Dedifferentiated amniotic fluid mesenchymal stem cell (primary cell): Measurements from ENCODE around the gene INSIG2.

ENCODE experiments used
- DNase-seq: peaks from one replicate; pipeline ENCODE4 v3.0.0-alpha.2; 2016; ENCODE audit errors: extremely low spot score

The INSIG2 gene

DNA sequence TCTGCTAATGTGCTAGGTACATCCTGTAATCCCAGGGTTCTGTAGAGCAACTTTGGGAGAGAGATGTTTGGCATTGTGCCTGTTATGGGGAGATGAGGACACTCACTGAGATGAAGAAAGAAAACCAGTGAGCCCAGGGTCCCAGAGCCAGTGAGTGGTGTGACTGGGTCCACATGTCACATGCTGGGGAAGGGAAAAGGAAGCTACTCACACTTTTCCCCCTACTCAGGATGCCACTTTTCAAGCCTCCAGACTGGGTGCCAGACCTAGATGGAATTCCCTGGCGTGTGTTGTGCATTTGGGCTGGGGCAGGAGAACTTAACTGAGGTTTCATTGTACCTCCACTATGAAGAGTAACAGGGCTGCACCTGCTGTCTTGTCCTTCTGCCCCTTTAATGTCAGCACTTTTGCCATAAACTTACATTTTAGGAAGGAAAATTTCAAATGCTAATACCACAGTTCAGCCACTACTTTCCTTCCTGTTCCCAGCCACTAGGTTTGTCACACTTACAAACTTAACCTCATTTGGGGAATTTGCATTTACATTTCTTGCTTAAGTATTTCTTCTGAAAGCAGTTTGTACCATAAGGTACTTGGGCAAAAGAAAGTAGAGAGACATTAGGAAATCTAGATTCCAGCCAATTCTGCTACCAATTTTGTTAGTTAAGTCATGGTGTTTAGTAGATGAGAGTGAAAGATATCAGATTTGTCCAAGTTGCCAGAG lies 10.2 kb downstream of the INSIG2 start:
- DNase-seq, result no peak

DNA sequence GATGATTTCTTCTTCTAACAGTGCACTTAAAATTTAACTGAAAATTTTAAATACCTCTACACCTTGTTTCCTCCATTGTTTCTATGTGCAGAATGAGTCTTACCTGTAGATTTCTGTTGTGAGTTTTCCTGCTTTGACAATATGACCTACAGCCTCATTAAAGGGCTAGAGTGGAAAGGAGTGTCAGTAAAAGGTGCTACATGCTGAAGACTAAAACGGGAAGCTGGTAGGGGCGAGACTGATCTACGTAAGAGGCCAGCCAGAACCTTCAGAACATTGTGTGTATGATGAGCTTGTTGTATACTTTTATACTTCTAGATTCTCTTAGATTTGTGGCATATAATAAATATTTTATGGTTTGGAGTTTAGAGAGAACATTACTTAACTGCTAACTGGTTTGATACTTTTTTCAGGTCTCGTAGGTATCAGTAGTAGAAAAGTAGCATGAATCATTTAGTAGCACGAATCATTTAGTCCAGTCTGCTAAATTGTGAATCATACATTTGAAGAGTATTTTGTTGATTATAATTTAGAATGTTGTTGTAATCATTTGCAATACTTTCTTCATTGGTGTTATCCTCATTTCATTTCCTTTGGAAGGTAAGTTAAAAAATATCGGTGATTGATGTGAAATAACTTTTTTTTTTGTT lies 14.3 kb downstream of the INSIG2 start:
- no peak for DNase-seq

DNA sequence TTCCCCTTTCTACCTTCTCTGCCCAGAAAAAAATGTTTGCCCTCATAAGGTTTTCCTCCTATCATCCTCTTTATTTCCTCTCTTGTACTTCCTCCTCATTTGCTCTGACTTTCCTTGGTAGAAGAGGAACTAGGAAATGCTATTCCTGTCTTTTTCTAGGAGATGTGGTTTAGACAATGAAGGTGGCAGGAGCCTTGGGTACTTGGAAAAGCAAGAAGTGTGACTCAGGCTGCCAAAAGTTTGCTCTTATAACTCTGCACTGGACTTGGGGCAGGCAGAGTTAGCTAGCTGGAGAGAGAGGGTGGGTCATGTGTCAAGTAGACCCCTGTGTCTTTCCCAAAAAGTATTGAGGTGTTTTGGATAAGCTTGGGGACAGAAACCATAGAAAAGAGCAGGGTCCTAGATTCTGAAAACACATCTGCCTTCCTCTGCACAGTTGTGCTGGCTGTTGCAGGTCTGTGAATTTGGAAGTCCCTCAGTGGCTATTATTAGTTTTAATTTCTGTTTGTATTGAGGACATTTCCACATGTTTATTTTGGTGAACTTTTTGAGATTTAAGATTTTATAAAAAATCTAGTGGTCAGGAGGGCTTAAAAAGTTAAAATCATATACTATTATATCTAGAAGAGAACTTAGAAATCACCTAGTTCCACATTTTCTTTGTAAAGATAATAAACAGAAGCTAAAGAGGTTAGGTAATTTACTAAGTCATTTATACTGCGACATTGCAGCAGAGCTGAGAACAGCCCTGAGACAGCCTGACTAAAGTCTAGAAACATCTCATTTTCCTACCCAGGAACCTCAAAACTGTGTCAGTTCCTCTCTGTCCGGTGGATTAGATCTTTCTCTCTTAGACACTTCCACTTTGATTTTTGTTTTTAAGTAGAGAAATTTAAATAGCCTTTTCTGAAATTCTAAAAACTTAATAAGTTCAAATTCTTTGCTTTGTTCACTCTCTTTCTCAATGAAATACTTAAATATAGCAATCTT lies 16.0 kb downstream of the INSIG2 start:
- DNase-seq, result no peak

DNA sequence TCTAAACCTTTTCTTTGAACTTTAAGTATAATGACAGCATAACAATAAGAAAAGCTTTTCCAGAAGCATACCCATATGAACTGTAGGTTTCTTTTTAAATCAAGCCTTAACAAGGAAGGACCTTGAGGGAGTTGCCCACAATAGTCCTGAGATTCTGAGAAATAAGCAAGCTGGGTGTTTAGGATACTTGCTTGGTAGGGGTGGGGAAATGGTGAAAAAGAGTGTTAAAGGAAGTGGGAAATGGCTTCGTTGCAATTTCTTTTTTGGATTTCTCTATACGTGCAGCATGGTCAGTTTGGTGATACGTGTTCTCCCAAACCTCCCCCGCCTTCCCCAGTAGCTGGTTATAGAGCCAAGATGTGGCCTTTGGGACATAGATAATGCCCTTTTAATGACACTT lies 17.2 kb downstream of the INSIG2 start:
- DNase-seq, result no peak

DNA sequence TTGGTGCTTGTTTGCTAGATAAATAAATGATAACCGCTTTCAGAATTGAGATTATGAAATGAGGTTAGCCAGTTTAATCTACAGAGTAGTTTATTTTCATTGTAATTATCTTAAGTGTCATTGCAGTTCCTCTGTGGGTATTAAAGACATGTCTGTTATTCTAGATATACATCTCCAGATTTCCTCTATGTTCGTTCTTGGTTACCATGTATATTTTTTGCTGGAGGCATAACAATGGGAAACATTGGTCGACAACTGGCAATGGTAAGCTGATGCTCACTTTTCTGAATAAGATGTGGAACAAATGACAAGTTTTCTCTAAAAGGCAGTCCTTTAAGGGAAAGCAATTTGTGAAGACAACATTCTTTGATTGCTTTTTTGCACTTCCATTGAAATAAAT lies 18.7 kb downstream of the INSIG2 start:
- DNase-seq, result no peak

DNA sequence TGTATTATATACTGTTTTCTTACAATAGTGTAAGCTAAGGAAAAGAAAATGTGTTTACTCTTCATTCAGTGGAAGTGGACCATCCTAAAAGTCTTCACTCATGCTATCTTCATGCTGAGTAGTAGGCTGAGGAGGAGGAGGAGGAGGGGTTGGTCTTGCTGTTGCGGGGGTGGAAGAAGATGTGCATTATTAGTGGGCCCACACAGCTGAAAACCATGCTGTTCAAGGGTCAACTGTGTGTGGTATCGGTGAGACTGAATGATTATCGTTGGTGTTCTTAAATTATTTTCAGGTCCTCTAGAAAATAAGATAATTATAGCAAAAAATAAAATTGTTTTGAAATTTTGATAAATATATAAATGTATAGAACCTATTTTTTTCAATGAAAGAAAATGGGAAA lies 22.0 kb downstream of the INSIG2 start:
- no peak for DNase-seq

DNA sequence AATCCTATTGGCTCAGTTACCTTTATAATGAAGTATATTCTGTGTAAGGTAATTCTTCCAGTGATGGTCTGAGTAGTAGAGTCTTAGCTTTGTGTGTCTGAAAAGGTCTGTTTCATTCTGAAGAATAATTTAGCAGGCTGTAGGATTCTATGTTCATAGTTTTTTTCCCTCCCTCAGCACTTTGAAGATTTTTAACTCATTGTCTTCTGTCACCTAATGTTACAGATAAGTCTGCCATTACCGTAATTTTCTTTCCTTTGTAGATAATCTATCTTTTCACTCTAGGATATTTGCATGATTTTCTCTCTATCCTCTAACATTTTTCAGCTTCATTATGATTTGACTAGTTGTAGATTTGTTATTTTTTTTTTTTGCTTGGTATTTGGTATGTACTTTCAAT lies 22.7 kb downstream of the INSIG2 start:
- DNase-seq, result no peak

DNA sequence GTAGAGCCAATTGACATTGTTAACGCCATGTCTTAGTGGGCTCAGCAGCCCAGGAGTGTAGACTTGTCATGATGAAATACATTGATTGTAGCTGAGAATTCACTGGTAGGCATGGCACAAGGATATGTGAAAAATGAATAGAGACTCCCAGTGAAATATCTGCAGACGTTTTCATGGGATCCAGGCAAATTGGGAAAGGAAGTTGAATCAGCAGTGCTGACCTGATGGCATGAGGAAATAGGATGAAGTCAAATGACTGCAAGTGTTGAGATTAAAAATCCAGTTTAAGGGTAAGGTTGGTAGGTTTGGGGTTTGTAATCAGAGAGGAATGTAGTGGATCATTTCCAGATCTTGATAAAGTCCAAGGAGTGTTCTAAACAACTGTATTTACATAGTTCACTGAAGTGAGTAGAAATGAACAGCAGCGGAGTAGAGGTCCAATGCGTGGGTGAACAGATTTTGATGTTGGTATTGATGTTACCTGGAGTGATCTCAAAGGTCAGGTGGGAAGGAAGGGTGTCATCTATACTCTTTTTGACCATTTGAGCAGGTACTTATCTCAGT lies 24.6 kb downstream of the INSIG2 start:
- no peak for DNase-seq

DNA sequence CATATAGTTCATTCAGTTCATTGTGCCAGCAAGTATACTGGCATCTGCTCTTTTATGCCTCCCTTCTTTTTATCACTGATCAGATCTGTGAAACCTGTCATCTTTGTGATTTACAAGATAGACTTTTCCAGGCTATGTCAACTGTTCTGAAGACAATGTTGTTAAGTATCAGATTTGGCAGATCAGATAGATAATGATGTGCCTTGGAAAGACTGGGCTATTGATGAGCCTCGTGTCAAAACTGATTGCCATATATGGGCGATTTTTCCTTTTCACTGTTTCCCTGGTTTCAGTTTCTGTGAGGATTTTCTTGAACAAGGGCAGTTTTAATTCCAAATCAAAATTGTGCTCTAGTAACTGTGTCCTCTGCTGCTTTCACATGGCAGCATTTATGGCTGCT lies 26.6 kb downstream of the INSIG2 start:
- DNase-seq, result no peak

DNA sequence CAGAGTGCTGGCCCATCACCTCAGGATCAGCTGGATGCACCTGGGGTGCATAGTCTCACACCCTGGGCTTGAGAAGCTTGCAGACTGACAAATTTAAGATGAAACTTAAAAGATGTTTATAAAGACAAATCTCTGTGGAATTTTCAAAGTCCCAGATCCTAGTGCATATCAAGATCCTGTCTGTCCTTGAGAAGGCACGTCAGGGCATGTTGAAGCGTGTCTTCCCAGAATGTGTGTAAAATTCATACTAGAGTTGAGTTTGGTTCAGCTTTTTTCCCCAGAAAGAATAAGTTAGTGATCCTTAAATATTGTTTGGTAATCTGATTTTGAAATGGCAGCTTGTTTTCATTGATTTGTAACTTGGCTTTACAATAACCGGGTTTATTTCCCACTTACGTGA lies 27.5 kb downstream of the INSIG2 start:
- no peak for DNase-seq

DNA sequence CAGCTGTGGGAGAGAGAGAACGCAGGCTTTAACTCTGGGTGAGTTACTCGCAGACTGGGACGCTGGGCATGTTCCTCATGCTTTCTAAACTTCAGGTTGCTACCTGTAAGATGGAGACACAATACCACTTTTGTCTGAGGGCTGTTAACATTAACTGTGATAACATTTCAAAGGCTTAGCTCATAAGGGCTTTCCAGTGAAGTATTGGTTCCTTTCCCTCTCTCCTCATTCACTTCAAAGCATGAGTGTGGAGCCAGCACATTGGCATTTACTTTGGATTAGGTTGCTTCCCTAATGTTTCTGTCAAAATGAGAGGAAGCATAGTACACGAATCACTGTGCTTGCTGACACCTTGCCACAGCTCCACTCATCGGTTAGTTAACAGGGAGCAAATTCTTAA lies 30.2 kb downstream of the INSIG2 start:
- DNase-seq, result no peak

DNA sequence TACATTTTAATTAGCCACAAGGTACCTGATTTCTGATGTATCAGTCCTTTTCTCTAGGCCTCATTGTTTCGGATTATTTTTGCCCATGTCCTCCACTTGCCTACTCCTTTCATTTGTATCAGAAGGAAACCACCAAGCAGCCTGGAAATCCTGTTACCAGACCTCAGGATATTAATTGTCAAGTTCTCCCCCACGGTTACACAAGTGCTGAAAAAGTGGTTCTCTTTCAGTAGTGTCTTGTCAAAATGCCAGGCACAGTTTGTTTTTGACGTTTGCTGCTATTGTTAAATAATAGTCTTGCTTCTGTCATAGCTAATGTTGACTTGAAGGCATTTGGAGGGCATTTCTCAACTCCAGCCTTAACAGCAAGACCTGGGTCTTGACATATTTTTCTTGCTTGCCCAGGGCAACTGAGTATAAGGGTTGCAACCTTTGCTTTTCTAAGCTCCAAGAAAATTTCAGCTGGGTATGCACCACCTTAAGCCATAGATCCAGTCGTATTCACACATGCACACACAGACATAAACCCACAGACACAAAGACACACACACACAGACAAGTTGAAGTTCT lies 31.0 kb downstream of the INSIG2 start:
- no peak for DNase-seq

DNA sequence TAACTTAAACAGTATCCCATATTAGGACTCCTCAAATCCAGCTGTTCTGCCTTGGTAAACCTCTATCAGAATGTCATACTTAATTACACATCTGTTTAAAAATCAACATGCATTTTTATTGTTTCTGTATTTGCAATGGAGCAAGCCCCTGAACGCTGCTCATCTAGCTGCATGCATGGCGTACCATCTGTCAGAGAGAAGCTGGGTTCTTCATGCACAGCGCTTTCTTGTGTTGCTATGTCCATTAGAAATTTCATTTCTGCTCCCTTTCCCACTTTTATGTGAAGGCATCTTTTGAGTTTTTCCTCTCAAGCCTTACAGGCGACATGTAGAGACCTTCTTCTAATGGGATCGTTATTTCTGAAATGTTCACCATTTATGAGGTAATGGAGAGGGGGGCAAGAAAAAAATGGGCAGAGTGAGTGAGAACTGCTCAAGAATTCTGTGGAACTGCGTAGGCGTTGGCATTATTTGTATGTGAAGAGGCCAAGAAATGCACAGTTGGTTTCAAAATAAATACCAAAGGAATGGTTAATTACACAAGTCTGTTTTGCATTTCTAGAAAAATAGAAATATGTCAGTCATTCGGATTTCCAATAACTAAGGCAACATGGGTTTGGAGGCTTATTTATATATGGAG lies 31.6 kb downstream of the INSIG2 start:
- DNase-seq, result peak; percentile 46

DNA sequence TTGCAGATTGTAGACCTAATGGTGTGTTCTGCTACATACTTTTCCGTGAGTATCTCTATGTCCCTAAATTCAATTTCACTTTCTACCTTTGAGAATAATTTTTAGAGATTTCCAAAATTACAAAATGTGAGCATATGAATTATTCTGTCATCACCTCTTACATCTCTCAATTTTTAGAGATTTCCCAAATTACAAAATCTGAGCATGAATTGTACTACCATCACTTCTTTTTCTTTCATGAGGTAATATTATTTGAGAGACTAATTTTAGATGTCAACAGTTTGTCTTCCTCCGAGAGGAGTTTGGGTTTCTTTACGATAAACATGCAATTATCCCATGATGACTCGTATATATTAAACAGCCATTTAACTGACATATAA lies 32.1 kb downstream of the INSIG2 start:
- no peak for DNase-seq

DNA sequence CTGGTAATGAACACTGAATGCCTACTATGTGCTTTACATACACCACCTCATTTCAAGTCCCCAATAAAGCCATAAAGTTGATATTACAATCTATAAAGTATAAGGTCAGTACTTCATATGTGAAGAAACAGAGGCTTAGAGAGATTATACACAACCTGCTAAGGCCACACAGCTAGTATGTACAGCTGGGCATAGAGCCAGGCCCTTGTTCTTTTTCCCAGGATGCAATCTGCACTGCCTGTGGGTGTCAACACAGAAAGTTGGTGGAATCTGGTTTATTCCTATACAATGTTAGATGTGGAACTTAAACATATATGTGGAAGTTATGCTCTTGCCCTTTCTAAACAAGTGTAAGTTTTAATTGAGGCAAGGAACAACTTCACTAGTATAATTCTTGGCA lies 32.8 kb downstream of the INSIG2 start:
- no peak for DNase-seq

DNA sequence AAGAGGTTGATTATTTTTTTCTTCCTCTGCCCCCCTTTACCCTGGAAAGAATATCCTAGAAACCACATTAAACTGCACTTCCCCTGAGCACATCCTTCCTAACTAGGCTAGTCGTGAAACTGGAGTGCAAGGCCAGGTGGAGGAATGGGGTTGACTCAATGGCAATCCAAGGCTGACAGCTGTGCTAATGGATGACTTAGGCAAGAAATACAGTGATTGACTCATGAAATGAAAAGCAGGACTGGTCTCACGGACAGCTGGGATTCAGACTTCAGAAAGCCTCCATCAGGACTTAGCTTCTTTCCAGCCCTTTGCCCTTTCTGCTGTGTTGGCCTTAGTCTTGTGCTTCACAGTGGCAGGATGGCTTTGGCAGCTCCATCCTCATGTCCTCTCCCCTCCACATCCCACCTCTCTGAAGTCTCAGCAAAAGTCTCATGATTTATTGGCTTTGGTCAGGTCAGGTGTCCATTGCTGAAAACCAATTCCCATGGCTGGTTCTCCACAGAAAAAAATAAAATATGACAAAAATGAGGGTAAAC lies 33.8 kb downstream of the INSIG2 start:
- no peak for DNase-seq

DNA sequence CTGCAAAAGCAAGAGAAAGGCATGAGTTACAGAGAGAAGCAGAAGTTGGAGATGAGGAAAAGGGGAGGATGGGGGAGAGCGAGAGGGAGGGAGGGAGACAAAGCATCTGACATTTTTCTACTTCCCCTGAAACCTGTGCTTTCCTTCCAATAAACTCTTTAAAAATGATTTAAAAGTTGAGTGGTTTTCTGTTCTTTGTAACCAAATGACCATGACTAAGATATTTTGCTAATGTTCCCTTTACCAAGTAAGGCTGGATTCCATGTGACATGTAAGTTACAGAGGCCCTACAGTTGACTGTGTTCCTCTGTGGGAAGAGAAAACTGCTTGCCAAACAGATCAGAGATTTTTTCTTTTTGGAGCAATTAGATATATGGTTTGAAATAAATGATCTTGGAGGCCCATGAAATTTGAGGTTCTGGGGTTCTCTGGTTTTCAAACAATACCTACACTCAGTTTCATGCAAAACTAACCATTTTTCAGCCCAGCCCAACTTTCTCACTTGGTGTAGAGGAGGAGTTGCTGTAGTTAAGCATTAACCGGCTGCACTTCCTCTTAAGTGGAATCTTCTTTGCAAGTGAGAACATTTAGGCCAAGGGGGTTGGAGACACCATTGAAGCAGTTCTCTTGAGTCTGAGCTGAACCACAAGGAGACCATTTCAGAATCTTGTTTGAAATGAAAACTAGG lies 34.5 kb downstream of the INSIG2 start:
- DNase-seq, result no peak

DNA sequence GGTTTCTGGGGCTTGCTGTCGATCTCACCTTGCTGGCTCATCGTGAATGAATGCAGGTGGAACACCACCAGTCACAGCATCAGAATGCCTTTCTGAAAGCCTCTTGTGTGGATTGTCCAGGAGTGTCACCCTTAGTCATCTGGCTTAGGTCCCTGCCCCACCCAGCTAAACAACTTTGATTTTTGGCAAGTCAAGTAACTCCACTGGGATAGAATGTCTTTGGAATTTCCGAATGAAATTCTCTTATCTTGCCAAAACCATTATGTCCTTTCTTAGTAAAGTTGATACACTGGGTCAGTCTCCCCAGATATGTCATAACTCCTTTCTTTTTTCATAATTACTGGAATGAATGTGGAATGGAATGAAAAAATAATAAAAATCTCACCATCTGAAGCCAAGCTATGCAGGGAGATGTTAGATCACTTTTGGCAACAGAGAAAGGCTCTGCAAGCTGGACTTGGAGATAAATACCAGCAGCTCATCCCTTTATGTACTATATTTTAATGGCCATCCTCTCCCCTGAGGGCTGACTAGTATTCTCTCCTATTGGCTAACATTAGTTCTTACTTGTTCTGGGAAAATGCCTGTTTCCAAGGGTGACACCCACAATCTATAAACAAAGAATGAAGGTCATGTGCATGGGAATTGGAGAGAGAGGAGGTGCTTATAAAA lies 35.4 kb downstream of the INSIG2 start:
- peak; percentile 39 for DNase-seq

DNA sequence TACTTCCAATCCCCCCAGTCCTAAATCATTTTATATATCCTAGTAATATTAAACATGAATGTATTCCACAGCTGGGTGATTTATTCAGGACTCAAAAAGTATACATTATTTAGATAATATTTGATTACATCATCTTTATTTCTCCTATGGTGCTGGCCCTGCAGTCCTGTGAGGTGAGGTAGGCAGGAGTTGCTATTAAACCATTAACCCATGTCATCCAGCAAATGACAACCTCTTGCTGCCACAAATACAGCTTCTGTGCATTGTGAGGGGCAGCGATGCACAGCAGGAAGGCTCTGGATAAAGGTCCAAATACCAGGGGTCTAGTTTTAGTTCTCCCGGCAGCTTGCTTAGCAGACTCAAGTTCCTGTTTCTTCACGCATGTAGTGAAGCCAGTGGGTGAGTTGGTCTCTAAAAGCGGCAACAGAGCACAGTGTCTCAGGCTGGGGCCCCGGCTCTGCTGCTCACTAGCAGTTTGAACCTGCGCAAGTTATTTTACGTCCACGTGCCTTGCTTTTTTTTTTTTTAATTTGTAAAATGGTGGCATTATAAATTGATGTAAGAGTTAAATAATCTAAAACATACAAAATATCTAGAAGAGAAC lies 36.1 kb downstream of the INSIG2 start:
- DNase-seq, result no peak

DNA sequence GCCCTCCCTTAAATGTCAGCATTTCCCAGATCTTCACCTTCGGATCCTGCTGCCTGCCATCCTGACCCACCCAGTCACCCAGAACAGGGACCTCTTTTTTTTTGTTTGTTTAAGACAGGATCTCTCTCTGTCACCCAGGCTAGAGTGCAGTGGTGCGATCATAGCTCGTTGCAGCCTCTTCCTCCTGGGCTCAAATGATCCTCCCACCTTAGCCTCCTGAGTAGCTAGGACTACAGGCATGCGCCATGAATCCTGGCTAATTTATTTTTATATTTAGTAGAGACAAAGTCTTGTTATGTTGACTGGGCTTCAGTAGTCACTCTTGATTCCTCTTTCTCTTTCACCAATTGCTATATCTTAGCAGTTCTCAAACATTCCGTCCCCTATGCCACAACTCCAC lies 39.0 kb downstream of the INSIG2 start:
- no peak for DNase-seq
